Measurements from ENCODE around the gene APP. TPM values are rescaled to one million over a fixed set of nuclear protein-coding genes. Genes with fewer than 3 reads are reported as not detected.

APP gene
- total RNA-seq, 2 experiments from 2014 or later: 39.3 to 39.4 TPM

- CTCF ChIA-PET: interaction anchor here (0.9 kb wide), 1 partner anchor 51 kb away, joined by 3 read pairs; no protein-coding TSS in a partner anchor
- intact Hi-C loops (cut with micrococcal nuclease): no loop called here
- no peak for DNase-seq
These were observed 327.6 kb downstream of the APP start for GRCh38 chr21:25842925-25843324.

GRCh38 chr21:25838809-25839208, 331.8 kb downstream of the APP start:
- no peaks in the 10 kb centered on the region for H3K27me3 Mint-ChIP-seq
- POLR2A ChIA-PET: no interaction called here
- CTCF ChIA-PET: no interaction called here
- H3K36me3 Mint-ChIP-seq (ENCODE audit: low read depth): no peaks in the 10 kb centered on the region
- peaks cover 5% of the 10 kb centered on the region for H3K9me3 Mint-ChIP-seq
- no peak overlapping the region for H3K4me3 Mint-ChIP-seq
- intact Hi-C loops (cut with micrococcal nuclease): no loop called here
- no peaks in the 10 kb centered on the region for H3K4me1 Mint-ChIP-seq (ENCODE audit: low read depth)
- H3K27ac Mint-ChIP-seq: no peak overlapping the region
- DNase-seq: no peak
- TF ChIP-seq CTCF (IDR thresholded peaks at IDR 0.05): no peak
- no peak for ATAC-seq

More at GRCh38 chr21:25842925-25843324, 327.6 kb downstream of the APP start:
- H3K4me1 Mint-ChIP-seq (ENCODE audit: low read depth): no peaks in the 10 kb centered on the region
- POLR2A ChIA-PET: interaction anchor here (0.6 kb wide), 1 partner anchor 27 kb away, joined by 4 read pairs; no protein-coding TSS in a partner anchor
- no peak overlapping the region for H3K4me3 Mint-ChIP-seq
- H3K27ac Mint-ChIP-seq: no peak overlapping the region
- TF ChIP-seq CTCF (IDR thresholded peaks at IDR 0.05): no peak
- H3K36me3 Mint-ChIP-seq (ENCODE audit: low read depth): no peaks in the 10 kb centered on the region
- peaks cover 6% of the 10 kb centered on the region for H3K9me3 Mint-ChIP-seq
- H3K27me3 Mint-ChIP-seq: no peaks in the 10 kb centered on the region
- no peak for ATAC-seq

DNA sequence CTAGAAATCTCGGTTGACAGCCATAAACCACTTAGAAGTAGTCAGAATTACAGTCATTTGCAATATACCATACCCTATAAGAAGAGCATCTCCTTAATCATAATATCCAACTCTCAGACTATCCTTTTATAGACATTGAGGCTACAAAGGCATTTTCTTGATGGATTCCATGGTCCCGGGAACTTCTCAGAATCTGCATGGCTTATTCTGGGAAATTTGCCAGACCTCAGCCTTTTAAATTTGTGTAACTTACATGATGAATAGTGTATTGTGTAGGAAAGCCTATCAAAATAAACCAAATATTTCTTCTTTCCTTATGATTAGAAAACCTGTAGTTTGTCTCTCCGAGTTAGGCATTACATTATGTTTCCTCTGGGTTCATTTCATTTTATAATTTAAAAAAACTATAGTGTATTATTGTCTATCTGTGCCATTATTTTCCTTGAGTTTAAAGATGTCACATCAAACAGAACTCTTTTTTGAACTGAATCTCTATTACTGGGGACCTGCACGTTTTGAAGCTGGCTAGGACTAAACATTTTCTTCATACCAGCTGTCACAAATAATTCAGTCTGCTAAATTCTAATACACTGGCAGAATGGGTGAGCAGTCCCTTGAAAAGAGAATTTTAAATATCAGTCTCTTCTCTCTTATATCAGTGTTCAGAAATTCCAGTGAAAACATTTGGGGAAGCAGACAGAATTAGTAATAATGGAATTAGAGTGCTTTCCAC, 332.9 kb downstream of the APP start:
- POLR2A ChIA-PET: no interaction called here
- no peak overlapping the region for H3K4me3 Mint-ChIP-seq

GRCh38 chr21:25836396-25836795, 334.2 kb downstream of the APP start:
- TF ChIP-seq CTCF (IDR thresholded peaks at IDR 0.05): no peak
- ChIA-PET POLR2A (no interaction called here), CTCF (interaction anchor here (0.5 kb wide), 1 partner anchor 28 kb away, joined by 3 read pairs; no protein-coding TSS in a partner anchor)
- Mint-ChIP-seq H3K4me3 (no peak overlapping the region), H3K9me3 (peaks cover 6% of the 10 kb centered on the region), H3K4me1 (ENCODE audit: low read depth) (no peaks in the 10 kb centered on the region), H3K36me3 (ENCODE audit: low read depth) (no peaks in the 10 kb centered on the region), H3K27me3 (no peaks in the 10 kb centered on the region), H3K27ac (no peak overlapping the region)
- DNase-seq (no peak), ATAC-seq (no peak)
- intact Hi-C loops (cut with micrococcal nuclease): no loop called here

More for the DNA sequence above, 332.9 kb downstream of the APP start:
- Mint-ChIP-seq H3K9me3 (peaks cover 6% of the 10 kb centered on the region), H3K27me3 (no peaks in the 10 kb centered on the region), H3K36me3 (ENCODE audit: low read depth) (no peaks in the 10 kb centered on the region), H3K27ac (no peak overlapping the region), H3K4me1 (ENCODE audit: low read depth) (no peaks in the 10 kb centered on the region)
- ATAC-seq: no peak
- TF ChIP-seq CTCF (IDR thresholded peaks at IDR 0.05): no peak
- intact Hi-C loops (cut with micrococcal nuclease): no loop called here
- no peak for DNase-seq
- CTCF ChIA-PET: no interaction called here

- ChIA-PET POLR2A (no interaction called here), CTCF (interaction anchor here (1.3 kb wide), 1 partner anchor 28 kb away, joined by 4 read pairs; no protein-coding TSS in a partner anchor)
- H3K9me3 Mint-ChIP-seq: peaks cover 3% of the 10 kb centered on the region
- H3K4me1 Mint-ChIP-seq (ENCODE audit: low read depth): no peaks in the 10 kb centered on the region
- H3K27ac Mint-ChIP-seq: no peak overlapping the region
- H3K4me3 Mint-ChIP-seq: no peak overlapping the region
- no peaks in the 10 kb centered on the region for H3K27me3 Mint-ChIP-seq
- ATAC-seq (no peak), DNase-seq (no peak)
- no peaks in the 10 kb centered on the region for H3K36me3 Mint-ChIP-seq (ENCODE audit: low read depth)
- no peak for TF ChIP-seq CTCF (IDR thresholded peaks at IDR 0.05)
- intact Hi-C loops (cut with micrococcal nuclease): no loop called here
These were observed 336.2 kb downstream of the APP start for GRCh38 chr21:25834381-25834780.

Measured in activated CD8-positive, alpha-beta T cell treated with anti-CD3 and anti-CD28 coated beads for 36 hours (primary cell).